ENCODE data around the gene BRD9. TPM values are rescaled to one million over a fixed set of nuclear protein-coding genes. Genes with fewer than 3 reads are reported as not detected.

The BRD9 gene
- total RNA-seq, 1 donor from 2014 or later, result 104 TPM

DNA sequence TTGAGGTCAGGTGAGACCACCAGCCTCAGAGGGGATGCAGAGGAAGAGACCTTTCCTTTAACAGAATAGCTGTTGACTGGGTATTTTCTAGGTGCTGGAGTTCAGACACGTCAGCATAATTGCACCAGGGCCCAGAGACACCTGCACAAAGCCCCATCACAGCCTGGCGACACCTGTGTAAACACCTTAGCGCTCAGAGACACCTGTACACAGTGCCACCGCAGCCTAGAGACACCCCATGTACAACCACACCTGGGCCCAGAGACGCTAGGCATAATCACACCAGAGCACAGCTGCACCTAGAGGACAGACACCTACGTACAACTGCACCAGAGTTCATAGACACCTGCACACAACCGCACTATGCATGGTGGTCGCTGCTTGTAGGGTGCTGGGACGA lies 1.1 kb upstream of the BRD9 start:
- peaks cover 5% of the 10 kb centered on the region for H3K9me3 Mint-ChIP-seq (ENCODE audit: unreplicated experiment)
- no peaks in the 10 kb centered on the region for H3K36me3 Mint-ChIP-seq (ENCODE audit: unreplicated experiment)
- TF ChIP-seq, protein P1, sequence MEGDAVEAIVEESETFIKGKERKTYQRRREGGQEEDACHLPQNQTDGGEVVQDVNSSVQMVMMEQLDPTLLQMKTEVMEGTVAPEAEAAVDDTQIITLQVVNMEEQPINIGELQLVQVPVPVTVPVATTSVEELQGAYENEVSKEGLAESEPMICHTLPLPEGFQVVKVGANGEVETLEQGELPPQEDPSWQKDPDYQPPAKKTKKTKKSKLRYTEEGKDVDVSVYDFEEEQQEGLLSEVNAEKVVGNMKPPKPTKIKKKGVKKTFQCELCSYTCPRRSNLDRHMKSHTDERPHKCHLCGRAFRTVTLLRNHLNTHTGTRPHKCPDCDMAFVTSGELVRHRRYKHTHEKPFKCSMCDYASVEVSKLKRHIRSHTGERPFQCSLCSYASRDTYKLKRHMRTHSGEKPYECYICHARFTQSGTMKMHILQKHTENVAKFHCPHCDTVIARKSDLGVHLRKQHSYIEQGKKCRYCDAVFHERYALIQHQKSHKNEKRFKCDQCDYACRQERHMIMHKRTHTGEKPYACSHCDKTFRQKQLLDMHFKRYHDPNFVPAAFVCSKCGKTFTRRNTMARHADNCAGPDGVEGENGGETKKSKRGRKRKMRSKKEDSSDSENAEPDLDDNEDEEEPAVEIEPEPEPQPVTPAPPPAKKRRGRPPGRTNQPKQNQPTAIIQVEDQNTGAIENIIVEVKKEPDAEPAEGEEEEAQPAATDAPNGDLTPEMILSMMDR (IDR thresholded peaks at IDR 0.05; ENCODE audit: partially characterized antibody, unreplicated experiment), result no peak
- H3K27me3 Mint-ChIP-seq (ENCODE audit: unreplicated experiment), result no peaks in the 10 kb centered on the region
- H3K4me3 Mint-ChIP-seq (ENCODE audit: unreplicated experiment), result peak overlapping the region; percentile 80
- no peak overlapping the region for H3K27ac Mint-ChIP-seq (ENCODE audit: unreplicated experiment)
- H3K4me1 Mint-ChIP-seq (ENCODE audit: low read depth, unreplicated experiment), result peaks cover 5% of the 10 kb centered on the region
- no peak for DNase-seq

DNA sequence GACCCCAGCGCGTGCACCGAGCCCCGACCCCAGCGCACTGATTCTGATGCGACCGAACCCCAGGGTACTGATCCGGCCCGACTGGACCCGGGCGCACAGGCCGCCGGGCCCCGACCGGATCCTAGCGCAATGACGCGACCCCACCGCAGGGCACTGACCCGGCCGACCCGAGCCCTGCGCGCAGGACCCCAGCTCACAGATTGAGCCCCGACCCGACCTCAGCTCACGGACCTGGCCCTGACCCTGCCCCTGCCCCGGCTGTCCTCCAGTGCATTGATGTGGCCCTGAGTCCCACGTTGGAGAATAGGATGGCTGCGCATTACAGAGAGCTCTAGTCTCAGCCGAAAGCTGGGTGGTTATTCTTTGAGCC lies 521 bp upstream of the BRD9 start:
- H3K27me3 Mint-ChIP-seq (ENCODE audit: unreplicated experiment), result no peaks in the 10 kb centered on the region

DNA sequence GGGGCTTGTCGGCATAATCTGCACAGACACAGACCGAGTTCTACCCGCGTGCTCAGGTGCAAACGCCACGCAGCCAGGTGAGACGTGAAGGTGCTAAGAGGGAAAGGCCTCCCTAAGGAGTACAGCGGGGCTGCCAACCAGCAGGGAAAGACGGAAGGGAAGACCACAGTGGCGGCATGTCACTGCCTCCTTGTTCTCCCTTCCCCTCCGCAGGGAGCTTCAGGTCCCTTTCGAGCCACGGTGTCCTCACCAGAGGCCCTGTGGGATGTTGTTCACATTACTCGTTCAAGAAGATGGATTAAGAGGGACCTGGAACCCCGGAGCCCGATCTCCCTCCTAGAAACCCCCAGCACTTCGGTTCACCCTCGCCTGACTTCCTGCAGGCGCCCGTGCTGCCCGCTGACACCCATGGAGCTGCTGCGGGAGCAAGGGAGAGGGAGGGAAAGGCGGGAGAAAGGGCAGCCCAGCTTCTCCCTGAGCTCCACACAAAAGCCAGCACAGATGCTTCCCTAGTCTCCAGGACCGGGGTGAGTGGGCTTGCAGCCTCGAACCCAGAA lies 686 bp downstream of the BRD9 start:
- Mint-ChIP-seq H3K27me3 (ENCODE audit: unreplicated experiment) (no peaks in the 10 kb centered on the region), H3K4me3 (ENCODE audit: unreplicated experiment) (peak overlapping the region; percentile 88), H3K27ac (ENCODE audit: unreplicated experiment) (peak overlapping the region; percentile 71), H3K4me1 (ENCODE audit: low read depth, unreplicated experiment) (peaks cover 5% of the 10 kb centered on the region), H3K9me3 (ENCODE audit: unreplicated experiment) (peaks cover 5% of the 10 kb centered on the region), H3K36me3 (ENCODE audit: unreplicated experiment) (peaks cover 7% of the 10 kb centered on the region)
- TF ChIP-seq, protein P1 (IDR thresholded peaks at IDR 0.05; ENCODE audit: partially characterized antibody, unreplicated experiment), result no peak
- DNase-seq, result no peak

More for the DNA sequence above, 521 bp upstream of the BRD9 start:
- no peak for DNase-seq
- H3K4me3 Mint-ChIP-seq (ENCODE audit: unreplicated experiment), result peak overlapping the region; percentile 80
- no peak overlapping the region for H3K27ac Mint-ChIP-seq (ENCODE audit: unreplicated experiment)
- no peaks in the 10 kb centered on the region for H3K36me3 Mint-ChIP-seq (ENCODE audit: unreplicated experiment)
- H3K9me3 Mint-ChIP-seq (ENCODE audit: unreplicated experiment), result peaks cover 5% of the 10 kb centered on the region
- H3K4me1 Mint-ChIP-seq (ENCODE audit: low read depth, unreplicated experiment), result peaks cover 5% of the 10 kb centered on the region
- TF ChIP-seq, protein P1 (IDR thresholded peaks at IDR 0.05; ENCODE audit: partially characterized antibody, unreplicated experiment), result no peak

DNA sequence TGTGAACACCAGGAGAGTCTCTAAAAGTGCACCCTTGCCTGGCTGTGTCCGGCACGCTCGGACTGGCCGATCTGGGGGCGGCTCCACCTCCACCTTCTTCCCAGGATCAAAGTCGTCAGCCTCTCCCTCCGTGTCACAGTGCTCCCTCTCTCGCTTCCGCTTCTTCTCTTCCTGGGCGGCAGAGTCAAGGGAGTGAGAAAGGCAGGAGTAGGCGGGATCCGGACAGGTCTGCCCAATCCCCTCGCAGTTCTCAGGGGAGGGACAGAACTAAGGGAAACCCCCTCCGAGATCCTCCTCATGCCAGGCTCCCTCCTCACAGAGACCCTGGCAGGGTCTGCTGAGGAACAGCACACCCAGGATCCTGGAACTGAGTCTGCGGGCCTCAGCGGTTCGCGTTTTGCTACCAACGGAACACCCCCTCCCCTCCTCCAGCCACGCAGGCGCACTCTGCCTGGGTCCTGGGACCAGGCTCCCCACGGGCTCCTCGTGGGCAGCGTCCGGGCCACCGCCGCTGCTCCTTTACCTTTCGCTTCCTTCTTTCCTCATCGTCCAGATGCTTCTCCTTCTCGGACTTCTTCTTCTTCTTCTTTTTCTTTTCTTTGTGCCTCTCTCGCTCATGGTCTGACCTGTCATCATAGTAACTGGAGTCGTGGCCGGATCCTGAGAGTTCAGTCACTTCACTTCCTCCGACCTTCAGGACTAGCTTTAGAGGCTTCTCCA lies 1.3 kb downstream of the BRD9 start:
- peaks cover 7% of the 10 kb centered on the region for H3K36me3 Mint-ChIP-seq (ENCODE audit: unreplicated experiment)
- TF ChIP-seq, protein P1 (IDR thresholded peaks at IDR 0.05; ENCODE audit: partially characterized antibody, unreplicated experiment), result no peak
- no peak for DNase-seq
- peaks cover 5% of the 10 kb centered on the region for H3K4me1 Mint-ChIP-seq (ENCODE audit: low read depth, unreplicated experiment)
- H3K27ac Mint-ChIP-seq (ENCODE audit: unreplicated experiment), result peak overlapping the region; percentile 71
- H3K4me3 Mint-ChIP-seq (ENCODE audit: unreplicated experiment), result peak overlapping the region; percentile 88
- no peaks in the 10 kb centered on the region for H3K27me3 Mint-ChIP-seq (ENCODE audit: unreplicated experiment)
- H3K9me3 Mint-ChIP-seq (ENCODE audit: unreplicated experiment), result peaks cover 5% of the 10 kb centered on the region

DNA sequence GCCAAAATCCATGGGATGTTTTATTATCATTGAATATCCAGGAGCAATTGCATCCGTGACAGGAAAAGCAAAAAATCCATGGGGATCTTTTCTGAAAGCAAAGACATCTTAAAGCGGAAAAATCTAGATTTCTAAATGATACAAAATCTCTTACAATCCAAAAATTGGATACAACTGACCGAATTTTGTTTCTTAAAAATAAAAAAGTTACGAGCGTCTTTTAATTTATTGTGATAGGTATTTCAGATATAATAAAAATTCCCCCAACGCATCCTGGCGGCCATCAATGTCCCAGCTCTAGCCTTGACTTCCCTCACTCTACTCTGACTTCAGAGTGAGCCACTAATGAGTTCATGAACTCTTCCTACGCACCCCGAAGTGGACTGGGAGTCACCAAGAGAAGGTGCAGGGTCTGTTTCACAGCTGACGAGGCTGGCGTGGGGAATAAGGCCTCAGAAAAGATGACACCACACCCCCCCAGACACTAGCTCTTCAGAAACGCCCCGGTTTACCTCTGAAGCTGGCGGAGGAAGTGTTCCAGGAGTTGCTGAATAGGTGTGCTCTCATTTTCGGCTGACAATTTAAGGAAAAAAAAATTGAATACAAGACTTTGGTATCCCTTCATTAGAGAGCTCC lies 3.4 kb downstream of the BRD9 start:
- Mint-ChIP-seq H3K4me3 (ENCODE audit: unreplicated experiment) (no peak overlapping the region), H3K27me3 (ENCODE audit: unreplicated experiment) (no peaks in the 10 kb centered on the region), H3K36me3 (ENCODE audit: unreplicated experiment) (peaks cover 10% of the 10 kb centered on the region), H3K9me3 (ENCODE audit: unreplicated experiment) (peaks cover 5% of the 10 kb centered on the region), H3K4me1 (ENCODE audit: low read depth, unreplicated experiment) (peaks cover 5% of the 10 kb centered on the region), H3K27ac (ENCODE audit: unreplicated experiment) (no peak overlapping the region)
- DNase-seq, result no peak
- TF ChIP-seq, protein P1 (IDR thresholded peaks at IDR 0.05; ENCODE audit: partially characterized antibody, unreplicated experiment), result no peak
